ENCODE results near the gene SARNP. TPM values are rescaled to one million over a fixed set of nuclear protein-coding genes. Genes with fewer than 3 reads are reported as not detected.
A peak's percentile ranks its signal among the peaks of the same experiment; 100 is the strongest.

Gene SARNP
- total RNA-seq, 1 donor from 2014 or later, result 141 TPM

DNA sequence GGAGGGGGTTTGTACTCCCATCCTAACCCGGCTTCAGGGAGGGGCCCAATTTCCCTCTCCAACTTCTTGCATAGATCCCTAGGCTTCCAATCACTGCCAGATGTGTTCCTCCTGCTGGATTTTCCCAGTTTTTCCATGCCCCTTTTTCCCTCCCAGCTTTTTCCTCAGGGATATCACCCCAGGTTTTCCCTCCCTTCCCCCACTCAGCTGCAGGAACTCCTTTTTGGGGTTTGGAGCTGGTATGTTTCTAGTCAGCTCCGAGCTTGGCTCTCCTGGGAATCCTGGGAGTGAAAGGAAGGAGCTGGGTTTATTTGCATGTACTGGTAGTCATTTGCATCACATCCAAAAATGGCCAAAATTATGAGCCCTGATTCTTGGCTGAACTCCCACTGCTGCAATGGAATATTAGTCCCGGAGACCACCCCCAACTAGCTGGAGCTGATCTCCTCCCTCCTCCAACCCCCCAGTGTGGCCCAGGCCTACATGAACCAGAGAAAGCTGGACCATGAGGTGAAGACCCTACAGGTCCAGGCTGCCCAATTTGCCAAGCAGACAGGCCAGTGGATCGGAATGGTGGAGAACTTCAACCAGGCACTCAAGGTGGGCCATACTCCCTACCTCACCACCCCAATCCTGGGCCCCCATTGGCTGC lies 98.8 kb downstream of the SARNP start:
- no peaks in the 10 kb centered on the region for H3K36me3 ChIP-seq (ENCODE audit: control insufficient read depth, insufficient read depth, low read length)
- no peak overlapping the region for H3K4me3 ChIP-seq (ENCODE audit: low read depth, low read length)
- no peak for DNase-seq (ENCODE audit: low read depth)
- TF ChIP-seq, protein P1, sequence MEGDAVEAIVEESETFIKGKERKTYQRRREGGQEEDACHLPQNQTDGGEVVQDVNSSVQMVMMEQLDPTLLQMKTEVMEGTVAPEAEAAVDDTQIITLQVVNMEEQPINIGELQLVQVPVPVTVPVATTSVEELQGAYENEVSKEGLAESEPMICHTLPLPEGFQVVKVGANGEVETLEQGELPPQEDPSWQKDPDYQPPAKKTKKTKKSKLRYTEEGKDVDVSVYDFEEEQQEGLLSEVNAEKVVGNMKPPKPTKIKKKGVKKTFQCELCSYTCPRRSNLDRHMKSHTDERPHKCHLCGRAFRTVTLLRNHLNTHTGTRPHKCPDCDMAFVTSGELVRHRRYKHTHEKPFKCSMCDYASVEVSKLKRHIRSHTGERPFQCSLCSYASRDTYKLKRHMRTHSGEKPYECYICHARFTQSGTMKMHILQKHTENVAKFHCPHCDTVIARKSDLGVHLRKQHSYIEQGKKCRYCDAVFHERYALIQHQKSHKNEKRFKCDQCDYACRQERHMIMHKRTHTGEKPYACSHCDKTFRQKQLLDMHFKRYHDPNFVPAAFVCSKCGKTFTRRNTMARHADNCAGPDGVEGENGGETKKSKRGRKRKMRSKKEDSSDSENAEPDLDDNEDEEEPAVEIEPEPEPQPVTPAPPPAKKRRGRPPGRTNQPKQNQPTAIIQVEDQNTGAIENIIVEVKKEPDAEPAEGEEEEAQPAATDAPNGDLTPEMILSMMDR (IDR thresholded peaks at IDR 0.05; ENCODE audit: insufficient read depth, low read length, poor library complexity, severe bottlenecking), result no peak
- no peaks in the 10 kb centered on the region for H3K27me3 ChIP-seq (ENCODE audit: control insufficient read depth, insufficient read depth, low read length)

GRCh38 chr12:55718015-55718414 lies 99.5 kb downstream of the SARNP start:
- TF ChIP-seq, protein P1 (IDR thresholded peaks at IDR 0.05; ENCODE audit: insufficient read depth, low read length, poor library complexity, severe bottlenecking), result no peak
- DNase-seq (ENCODE audit: low read depth), result no peak
- Histone ChIP-seq H3K27me3 (ENCODE audit: control insufficient read depth, insufficient read depth, low read length) (no peaks in the 10 kb centered on the region), H3K4me3 (ENCODE audit: low read depth, low read length) (no peak overlapping the region), H3K36me3 (ENCODE audit: control insufficient read depth, insufficient read depth, low read length) (no peaks in the 10 kb centered on the region)

DNA sequence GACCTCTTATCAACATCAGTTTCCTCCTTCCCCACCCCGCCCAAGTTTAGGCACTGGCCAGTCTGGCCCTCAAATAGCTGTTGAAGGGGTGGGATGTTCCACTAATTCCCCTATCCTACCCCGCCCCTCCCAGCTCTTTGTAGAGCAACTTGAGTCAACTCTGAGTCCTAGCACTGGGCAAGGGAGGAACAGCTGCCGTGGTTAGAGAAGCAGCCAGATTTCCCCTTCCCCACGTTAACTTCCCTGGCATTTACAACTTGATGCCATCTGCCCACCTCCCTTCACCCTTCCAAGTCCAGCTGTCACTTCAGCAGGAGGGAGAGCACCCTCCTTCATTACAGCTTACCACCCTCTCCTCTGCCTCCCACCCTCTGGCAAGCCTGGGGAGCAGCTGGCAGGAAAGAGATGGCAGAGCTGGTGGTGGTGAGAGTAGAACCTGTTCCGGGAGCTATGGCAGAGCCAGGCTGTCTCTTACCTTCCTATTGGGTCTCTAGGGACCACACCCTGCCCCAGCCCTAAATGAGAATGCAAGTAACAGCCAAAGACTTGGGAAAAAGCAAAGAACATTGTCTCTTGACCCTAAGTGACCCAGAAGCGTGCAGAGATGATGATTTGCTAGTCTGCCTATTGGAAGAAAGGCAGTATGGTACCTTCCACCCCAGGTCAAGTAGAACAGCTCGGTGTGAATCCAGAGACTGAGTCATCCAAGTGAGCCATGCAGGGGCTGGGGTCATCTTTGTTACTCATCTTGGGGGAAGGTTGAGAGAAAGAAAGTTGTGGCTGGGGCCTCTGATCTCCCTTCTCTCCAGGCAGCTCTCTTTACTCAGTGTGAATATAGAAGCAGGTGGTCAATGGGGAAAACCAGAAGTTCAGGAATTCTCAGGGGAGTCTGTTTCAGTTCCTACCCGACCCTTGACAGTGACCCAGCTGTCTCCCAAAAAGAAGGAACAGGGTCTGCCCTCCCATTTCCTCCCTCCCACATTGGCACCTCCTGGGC lies 100.2 kb downstream of the SARNP start:
- Histone ChIP-seq H3K4me3 (ENCODE audit: low read depth, low read length) (peak overlapping the region; percentile 61), H3K27me3 (ENCODE audit: control insufficient read depth, insufficient read depth, low read length) (no peaks in the 10 kb centered on the region), H3K36me3 (ENCODE audit: control insufficient read depth, insufficient read depth, low read length) (no peaks in the 10 kb centered on the region)
- TF ChIP-seq, protein P1 (IDR thresholded peaks at IDR 0.05; ENCODE audit: insufficient read depth, low read length, poor library complexity, severe bottlenecking), result no peak
- DNase-seq (ENCODE audit: low read depth), result no peak

DNA sequence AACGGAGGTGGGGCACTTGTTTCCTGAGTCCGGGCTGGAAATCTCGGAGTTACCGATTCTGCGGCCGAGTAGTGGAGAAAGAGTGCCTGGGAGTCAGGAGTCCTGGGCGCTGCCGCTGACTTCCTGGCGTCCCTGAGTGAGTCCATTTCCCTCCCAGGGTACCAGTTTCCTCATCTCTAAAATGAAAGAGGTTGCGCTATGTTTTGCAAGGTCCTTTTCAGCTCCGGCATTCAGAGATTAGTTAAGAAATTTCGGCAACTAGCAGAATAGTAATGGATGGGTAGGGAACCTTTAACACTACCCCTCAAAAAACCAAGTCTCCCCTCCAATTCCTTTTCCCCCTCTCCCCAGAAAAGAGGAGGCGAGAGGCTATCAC lies 101.0 kb downstream of the SARNP start:
- TF ChIP-seq, protein P1 (IDR thresholded peaks at IDR 0.05; ENCODE audit: insufficient read depth, low read length, poor library complexity, severe bottlenecking), result no peak
- Histone ChIP-seq H3K4me3 (ENCODE audit: low read depth, low read length) (peak overlapping the region; percentile 61), H3K36me3 (ENCODE audit: control insufficient read depth, insufficient read depth, low read length) (no peaks in the 10 kb centered on the region), H3K27me3 (ENCODE audit: control insufficient read depth, insufficient read depth, low read length) (no peaks in the 10 kb centered on the region)
- no peak for DNase-seq (ENCODE audit: low read depth)

- TF ChIP-seq, protein P1 (IDR thresholded peaks at IDR 0.05; ENCODE audit: insufficient read depth, low read length, poor library complexity, severe bottlenecking), result no peak
- H3K36me3 ChIP-seq (ENCODE audit: control insufficient read depth, insufficient read depth, low read length), result no peaks in the 10 kb centered on the region
- H3K4me3 ChIP-seq (ENCODE audit: low read depth, low read length), result peak within 1 kb of the TSS; percentile 61
- no peaks in the 10 kb centered on the region for H3K27me3 ChIP-seq (ENCODE audit: control insufficient read depth, insufficient read depth, low read length)
- DNase-seq (ENCODE audit: low read depth), result no peak
Observed at GRCh38 chr12:55715833-55716581, 101.5 kb downstream of the SARNP start, which contains the start of gene BLOC1S1. BLOC1S1 (plus strand) TSS chr12:55716046; CDS start chr12:55716052, 6 bp downstream.

Data from kidney epithelial cell (primary cell).